HL-60/S4 treated with phorbol 12-myristate 13-acetate at 8.2 ng/mL for 4 days and 3 days (cell line): Measurements from ENCODE around the gene CACNG7.

Source experiments
- in situ Hi-C: fragments of 300-500 bp; cut with MboI; formaldehyde crosslinking; loops from 2 replicates; pipeline ENCODE4 v1.15.0; 2022; ENCODE audit warnings: low sequenced_read_pairs

The CACNG7 gene

GRCh38 chr19:53878776-53879139, 30.3 kb upstream of the CACNG7 start:
- in situ Hi-C loops, result no loop called here

GRCh38 chr19:53879140-53880081, 29.7 kb upstream of the CACNG7 start:
- in situ Hi-C loops, result no loop called here

GRCh38 chr19:53880711-53881481, 28.2 kb upstream of the CACNG7 start:
- in situ Hi-C loops, result no loop called here

- in situ Hi-C loops, result no loop called here
These were observed 27.3 kb upstream of the CACNG7 start, which contains the start of gene PRKCG for GRCh38 chr19:53881482-53882390. TSS of gene PRKCG (plus strand) at chr19:53882197. CDS start at chr19:53882495, 298 bp downstream.

- in situ Hi-C loops, result no loop called here
These were observed 26.6 kb upstream of the CACNG7 start for GRCh38 chr19:53882391-53883050.

GRCh38 chr19:53883231-53883661, 25.8 kb upstream of the CACNG7 start:
- in situ Hi-C loops, result no loop called here

GRCh38 chr19:53883741-53884140, 25.3 kb upstream of the CACNG7 start:
- in situ Hi-C loops, result no loop called here

GRCh38 chr19:53884256-53884655, 24.8 kb upstream of the CACNG7 start:
- in situ Hi-C loops, result no loop called here

- in situ Hi-C loops, result no loop called here
These were observed 24.0 kb upstream of the CACNG7 start for GRCh38 chr19:53885036-53885435.

GRCh38 chr19:53892301-53892980, 16.6 kb upstream of the CACNG7 start:
- in situ Hi-C loops, result no loop called here

- in situ Hi-C loops, result no loop called here
These were observed 16.1 kb upstream of the CACNG7 start for GRCh38 chr19:53892981-53893325.

- in situ Hi-C loops, result no loop called here
These were observed 14.4 kb upstream of the CACNG7 start for GRCh38 chr19:53894707-53895106.

GRCh38 chr19:53896682-53897081, 12.4 kb upstream of the CACNG7 start:
- in situ Hi-C loops, result no loop called here

GRCh38 chr19:53897459-53897858, 11.6 kb upstream of the CACNG7 start:
- in situ Hi-C loops, result no loop called here

- in situ Hi-C loops, result no loop called here
These were observed 10.9 kb upstream of the CACNG7 start for GRCh38 chr19:53898166-53898565.

GRCh38 chr19:53898636-53899341, 10.3 kb upstream of the CACNG7 start:
- in situ Hi-C loops, result no loop called here

- in situ Hi-C loops, result no loop called here
These were observed 8.8 kb upstream of the CACNG7 start for GRCh38 chr19:53900191-53900860.

- in situ Hi-C loops, result no loop called here
These were observed 5.9 kb upstream of the CACNG7 start for GRCh38 chr19:53903055-53903680.
